ENCODE data around the gene MEGF11.

MEGF11 gene

DNA sequence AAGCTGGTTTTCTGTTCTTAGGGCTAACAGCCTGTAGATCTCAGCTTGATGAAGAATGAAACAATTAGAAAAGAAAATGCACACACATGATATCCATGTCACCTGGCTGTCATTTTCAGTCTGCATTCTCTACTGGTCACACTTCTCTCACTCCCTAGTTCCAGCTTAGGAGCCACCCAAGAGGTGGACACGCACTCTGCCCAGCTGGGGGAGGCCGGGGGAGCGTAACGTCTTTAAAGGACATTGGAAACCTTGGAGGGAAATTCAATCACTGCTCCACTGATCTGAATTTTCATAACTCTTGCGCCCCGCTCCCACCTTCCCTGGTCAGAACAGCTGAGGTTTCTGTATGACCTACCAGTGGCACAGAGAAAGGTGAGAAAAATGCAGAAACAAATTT lies 304.5 kb downstream of the MEGF11 start:
- H3K79me2 ChIP-seq (ENCODE audit: insufficient read depth, low read length) = no peaks in the 10 kb centered on the region
- no peaks in the 10 kb centered on the region for H3K9me3 ChIP-seq (ENCODE audit: insufficient read depth, low read depth, low read length)
- H3F3A ChIP-seq (ENCODE audit: low read depth) = no peaks in the 10 kb centered on the region
- no peak overlapping the region for H3K4me2 ChIP-seq (ENCODE audit: low read depth, low read length, poor library complexity, severe bottlenecking)
- no peak overlapping the region for H3K9ac ChIP-seq (ENCODE audit: low read depth, low read length, poor library complexity, severe bottlenecking)
- no peaks in the 10 kb centered on the region for H3K36me3 ChIP-seq (ENCODE audit: insufficient read depth, low read length)
- H2AFZ ChIP-seq (ENCODE audit: low read length) = no peak overlapping the region
- H3K9me2 ChIP-seq (replicated peaks; ENCODE audit: low read depth, low read length) = no peaks in the 10 kb centered on the region
- no peaks in the 10 kb centered on the region for H4K20me1 ChIP-seq (ENCODE audit: insufficient read depth, low read length, poor library complexity, severe bottlenecking)
- TF ChIP-seq, protein P1, sequence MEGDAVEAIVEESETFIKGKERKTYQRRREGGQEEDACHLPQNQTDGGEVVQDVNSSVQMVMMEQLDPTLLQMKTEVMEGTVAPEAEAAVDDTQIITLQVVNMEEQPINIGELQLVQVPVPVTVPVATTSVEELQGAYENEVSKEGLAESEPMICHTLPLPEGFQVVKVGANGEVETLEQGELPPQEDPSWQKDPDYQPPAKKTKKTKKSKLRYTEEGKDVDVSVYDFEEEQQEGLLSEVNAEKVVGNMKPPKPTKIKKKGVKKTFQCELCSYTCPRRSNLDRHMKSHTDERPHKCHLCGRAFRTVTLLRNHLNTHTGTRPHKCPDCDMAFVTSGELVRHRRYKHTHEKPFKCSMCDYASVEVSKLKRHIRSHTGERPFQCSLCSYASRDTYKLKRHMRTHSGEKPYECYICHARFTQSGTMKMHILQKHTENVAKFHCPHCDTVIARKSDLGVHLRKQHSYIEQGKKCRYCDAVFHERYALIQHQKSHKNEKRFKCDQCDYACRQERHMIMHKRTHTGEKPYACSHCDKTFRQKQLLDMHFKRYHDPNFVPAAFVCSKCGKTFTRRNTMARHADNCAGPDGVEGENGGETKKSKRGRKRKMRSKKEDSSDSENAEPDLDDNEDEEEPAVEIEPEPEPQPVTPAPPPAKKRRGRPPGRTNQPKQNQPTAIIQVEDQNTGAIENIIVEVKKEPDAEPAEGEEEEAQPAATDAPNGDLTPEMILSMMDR (conservative IDR thresholded peaks at IDR 0.05; ENCODE audit: low read length) = no peak
- TF ChIP-seq EZH2phosphoT487 (IDR thresholded peaks at IDR 0.05; ENCODE audit: borderline replicate concordance) = no peak
- no peaks in the 10 kb centered on the region for H3K27me3 ChIP-seq (ENCODE audit: insufficient read depth, low read length, poor library complexity, severe bottlenecking)
- H3K4me3 ChIP-seq (ENCODE audit: low read length, poor library complexity, severe bottlenecking) = no peak overlapping the region
- H3K4me1 ChIP-seq (ENCODE audit: insufficient read depth, low read length, poor library complexity, severe bottlenecking) = no peaks in the 10 kb centered on the region

DNA sequence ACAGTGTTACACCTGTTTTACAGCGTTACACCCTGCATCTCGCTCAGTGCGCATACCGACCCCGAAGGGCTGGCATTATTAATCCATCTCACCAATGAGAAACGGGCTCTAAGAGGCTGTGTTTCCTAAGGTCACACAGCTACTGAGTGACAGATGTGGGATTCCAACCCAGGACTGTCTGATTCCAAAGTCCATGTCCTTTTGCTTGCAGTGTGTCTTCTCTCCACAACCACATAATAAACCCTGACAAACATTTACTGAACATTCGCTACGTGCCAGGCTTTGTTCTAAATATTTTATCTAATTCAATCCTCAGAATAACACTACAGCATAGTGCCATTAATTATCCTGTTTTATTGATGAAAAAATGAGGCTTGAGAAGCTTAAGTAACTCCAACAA lies 305.2 kb downstream of the MEGF11 start:
- Histone ChIP-seq H3K9me2 (replicated peaks; ENCODE audit: low read depth, low read length) (no peaks in the 10 kb centered on the region), H3K4me1 (ENCODE audit: insufficient read depth, low read length, poor library complexity, severe bottlenecking) (no peaks in the 10 kb centered on the region), H3K27me3 (ENCODE audit: insufficient read depth, low read length, poor library complexity, severe bottlenecking) (no peaks in the 10 kb centered on the region), H3K36me3 (ENCODE audit: insufficient read depth, low read length) (no peaks in the 10 kb centered on the region), H2AFZ (ENCODE audit: low read length) (no peak overlapping the region), H3K4me3 (ENCODE audit: low read length, poor library complexity, severe bottlenecking) (no peak overlapping the region), H3K9ac (ENCODE audit: low read depth, low read length, poor library complexity, severe bottlenecking) (no peak overlapping the region), H3F3A (ENCODE audit: low read depth) (no peaks in the 10 kb centered on the region), H3K4me2 (ENCODE audit: low read depth, low read length, poor library complexity, severe bottlenecking) (no peak overlapping the region), H3K79me2 (ENCODE audit: insufficient read depth, low read length) (no peaks in the 10 kb centered on the region), H3K9me3 (ENCODE audit: insufficient read depth, low read depth, low read length) (no peaks in the 10 kb centered on the region), H4K20me1 (ENCODE audit: insufficient read depth, low read length, poor library complexity, severe bottlenecking) (no peaks in the 10 kb centered on the region)
- TF ChIP-seq EZH2phosphoT487 (IDR thresholded peaks at IDR 0.05; ENCODE audit: borderline replicate concordance) = no peak
- TF ChIP-seq, protein P1 (conservative IDR thresholded peaks at IDR 0.05; ENCODE audit: low read length) = no peak

GRCh38 chr15:65947041-65947440 lies 306.5 kb downstream of the MEGF11 start:
- H4K20me1 ChIP-seq (ENCODE audit: insufficient read depth, low read length, poor library complexity, severe bottlenecking) = no peaks in the 10 kb centered on the region
- H3K36me3 ChIP-seq (ENCODE audit: insufficient read depth, low read length) = no peaks in the 10 kb centered on the region
- H3F3A ChIP-seq (ENCODE audit: low read depth) = no peaks in the 10 kb centered on the region
- H3K4me1 ChIP-seq (ENCODE audit: insufficient read depth, low read length, poor library complexity, severe bottlenecking) = no peaks in the 10 kb centered on the region
- H2AFZ ChIP-seq (ENCODE audit: low read length) = no peak overlapping the region
- H3K4me3 ChIP-seq (ENCODE audit: low read length, poor library complexity, severe bottlenecking) = no peak overlapping the region
- H3K9me2 ChIP-seq (replicated peaks; ENCODE audit: low read depth, low read length) = no peaks in the 10 kb centered on the region
- H3K27me3 ChIP-seq (ENCODE audit: insufficient read depth, low read length, poor library complexity, severe bottlenecking) = no peaks in the 10 kb centered on the region
- no peak overlapping the region for H3K4me2 ChIP-seq (ENCODE audit: low read depth, low read length, poor library complexity, severe bottlenecking)
- H3K9me3 ChIP-seq (ENCODE audit: insufficient read depth, low read depth, low read length) = no peaks in the 10 kb centered on the region
- TF ChIP-seq, protein P1 (conservative IDR thresholded peaks at IDR 0.05; ENCODE audit: low read length) = no peak
- TF ChIP-seq EZH2phosphoT487 (IDR thresholded peaks at IDR 0.05; ENCODE audit: borderline replicate concordance) = no peak
- H3K79me2 ChIP-seq (ENCODE audit: insufficient read depth, low read length) = no peaks in the 10 kb centered on the region
- no peak overlapping the region for H3K9ac ChIP-seq (ENCODE audit: low read depth, low read length, poor library complexity, severe bottlenecking)
